ENCODE measurements around the gene MAPKAPK3.

The MAPKAPK3 gene

DNA sequence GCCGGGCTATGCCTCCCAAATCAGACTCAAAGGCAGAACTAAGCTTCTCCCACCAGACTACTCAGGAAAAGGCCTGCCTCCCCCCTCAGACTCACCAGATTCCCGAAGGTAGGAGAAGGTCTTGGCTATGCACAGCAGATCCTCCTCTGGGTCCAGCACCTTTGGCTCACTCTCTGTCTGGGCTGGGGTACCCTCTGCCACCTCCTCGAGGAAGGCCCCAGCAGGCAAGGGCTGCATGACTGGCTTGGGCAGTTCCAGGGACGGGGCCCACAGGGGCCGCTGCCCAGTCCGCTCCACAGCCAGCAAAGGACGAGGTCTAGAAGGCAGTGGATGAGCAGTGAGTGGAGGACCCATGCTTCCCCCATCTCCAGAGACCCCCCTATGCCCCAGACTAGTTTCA, 8.7 kb upstream of the MAPKAPK3 start:
- no peak for DNase-seq (ENCODE audit: low read depth in 3 of 3)

DNA sequence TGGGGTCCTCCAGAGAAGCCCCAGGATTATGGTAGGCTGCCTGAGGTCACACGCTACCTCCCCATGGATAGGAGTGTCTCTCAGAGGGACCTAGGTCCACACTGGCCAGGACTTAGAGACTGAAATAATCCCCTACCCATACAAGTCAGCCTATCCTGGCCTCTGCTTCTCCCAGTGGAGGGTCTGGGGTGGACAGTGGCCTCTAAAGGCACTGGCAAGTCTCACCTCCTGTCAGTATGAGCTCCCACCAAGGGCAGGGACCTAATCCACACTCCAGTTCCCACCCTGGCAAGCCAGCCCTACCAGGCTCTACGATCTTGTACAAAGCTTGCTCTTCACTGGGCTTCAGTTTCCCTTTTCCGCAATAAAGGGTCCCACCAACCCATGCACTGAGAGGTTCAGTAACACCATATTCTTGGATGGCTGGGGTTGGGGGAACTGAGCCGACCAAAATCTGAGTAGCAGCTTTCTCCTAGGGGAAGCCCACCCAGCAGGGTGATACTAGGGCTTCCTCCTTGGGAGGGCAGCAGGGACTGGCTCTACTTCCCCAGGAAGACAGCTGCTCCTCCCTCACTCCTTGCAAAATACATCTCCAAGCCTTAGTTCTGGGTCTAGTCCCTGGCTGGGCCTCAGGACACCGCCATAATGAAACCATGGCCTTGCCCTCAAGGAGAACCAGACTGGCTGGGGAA, 7.7 kb upstream of the MAPKAPK3 start:
- DNase-seq (ENCODE audit: low read depth in 3 of 3) = no peak

DNA sequence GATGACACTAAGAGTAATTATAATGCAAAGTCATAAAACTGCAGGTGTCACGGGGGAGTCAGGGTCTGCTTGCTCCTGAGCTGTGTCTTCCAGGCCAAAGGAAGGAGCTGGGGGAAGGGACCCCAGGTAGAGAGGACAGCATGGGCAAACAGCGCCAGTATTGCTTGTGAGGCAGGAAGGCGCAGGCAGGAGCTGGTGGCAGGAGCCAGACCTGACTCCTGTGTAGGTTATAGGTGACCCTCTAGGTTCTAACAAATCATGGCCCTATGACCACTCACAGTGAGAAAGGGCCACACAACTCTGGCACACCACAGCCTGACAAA, 7.2 kb upstream of the MAPKAPK3 start:
- no peak for DNase-seq (ENCODE audit: low read depth in 3 of 3)

DNA sequence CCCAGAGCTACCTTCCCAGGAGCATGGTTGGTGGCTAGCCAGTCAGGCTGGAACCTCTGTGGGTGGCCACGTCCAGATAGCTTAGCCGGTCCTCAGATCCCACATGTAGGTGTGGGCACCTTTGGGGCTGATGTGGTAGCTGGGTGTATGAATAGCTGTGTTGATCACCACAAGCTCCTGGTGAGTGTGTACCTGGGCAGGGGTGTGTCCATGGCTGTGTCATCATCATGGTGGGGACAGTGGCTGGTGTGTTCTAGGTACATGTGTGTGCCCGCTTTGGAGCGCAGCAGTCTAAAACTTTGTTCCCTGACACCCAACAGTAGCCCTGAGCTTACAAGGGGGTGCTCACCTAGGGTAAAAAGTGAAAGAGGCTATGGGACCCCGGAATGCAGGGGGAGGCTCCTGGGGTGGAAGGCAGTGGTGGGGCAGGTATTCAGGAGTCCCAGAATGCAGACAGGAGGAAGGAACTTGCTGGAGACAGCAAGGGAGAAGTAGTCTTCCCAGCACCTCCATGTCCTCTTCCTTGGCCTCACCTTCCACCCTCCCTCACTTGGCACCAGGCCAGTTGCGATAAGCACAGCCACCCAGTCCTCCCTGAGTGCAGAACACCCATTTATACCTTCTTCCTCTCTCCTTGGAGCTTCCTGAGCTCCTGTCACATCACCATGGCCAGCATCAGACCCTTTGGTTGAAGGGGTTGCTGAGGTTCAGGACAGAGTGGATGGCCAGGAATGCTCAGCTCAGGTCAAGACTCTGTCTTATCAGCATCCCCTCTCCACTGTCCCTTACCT, 6.6 kb upstream of the MAPKAPK3 start:
- no peak for DNase-seq (ENCODE audit: low read depth in 3 of 3)

DNA sequence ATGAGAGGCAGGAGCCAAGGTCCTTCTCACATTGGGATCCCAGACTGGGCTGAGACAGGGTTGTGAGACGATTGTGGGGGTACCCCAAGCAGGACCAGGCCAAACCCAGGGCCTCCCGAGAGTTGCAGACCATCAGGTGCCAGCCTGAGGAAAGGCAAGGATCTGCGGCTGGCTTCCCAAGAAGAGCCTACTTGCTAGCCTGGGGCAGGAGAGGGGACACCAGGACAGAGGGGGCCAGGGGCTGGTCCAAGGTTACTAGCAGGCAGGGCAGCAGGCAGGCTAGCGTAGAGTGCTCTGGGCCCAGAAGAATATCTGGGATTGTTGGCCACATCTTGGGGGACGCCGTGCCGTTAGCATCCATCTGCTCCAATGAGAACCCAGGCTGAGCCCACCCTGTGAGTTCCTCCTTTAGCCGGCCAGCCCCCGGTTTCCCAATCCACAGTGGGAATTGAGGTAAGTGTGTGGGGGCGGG, 5.9 kb upstream of the MAPKAPK3 start:
- DNase-seq (ENCODE audit: low read depth in 3 of 3) = no peak

DNA sequence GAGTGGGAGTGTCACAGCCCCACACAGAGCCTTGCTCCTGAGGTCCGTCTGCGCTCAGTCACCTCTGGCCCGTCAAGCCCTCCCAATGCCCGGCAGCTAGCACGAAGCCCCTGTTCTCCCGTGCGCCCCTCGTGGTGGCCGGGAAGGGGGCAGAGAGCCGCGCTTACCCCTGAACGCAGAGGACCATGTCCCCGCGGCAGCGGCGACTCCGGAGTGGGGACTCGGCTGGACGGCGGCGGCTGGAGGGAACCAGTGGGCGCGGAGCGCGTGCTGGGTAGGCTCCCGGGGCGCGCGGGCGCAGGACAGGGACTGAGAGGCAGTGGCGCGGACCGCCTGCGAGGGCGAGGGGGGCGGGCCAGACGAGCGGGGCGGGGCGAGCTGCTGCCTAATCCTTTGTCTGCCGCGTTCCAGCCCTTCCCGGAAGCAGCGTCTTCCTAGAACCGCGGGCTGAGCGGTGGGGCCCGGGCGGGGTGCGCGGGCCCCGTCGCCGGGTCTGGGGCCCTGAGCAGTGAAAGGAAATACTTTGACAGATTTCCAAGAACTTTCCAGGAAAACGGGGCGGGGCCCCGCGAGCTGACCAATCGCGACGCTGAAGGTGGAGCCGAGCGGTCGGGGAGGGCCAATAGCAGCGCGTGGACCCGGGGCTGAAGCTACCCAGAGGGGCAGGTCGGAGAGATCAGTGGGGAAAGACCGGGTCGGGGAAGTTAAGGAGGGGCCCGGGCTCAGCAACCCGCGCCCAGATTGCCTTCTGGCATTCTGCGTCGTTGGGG, 5.3 kb upstream of the MAPKAPK3 start, which contains the start of gene CISH:
TSS of gene CISH (minus strand) at position 311 of the 770 bp plus-strand sequence. CDS start at position 187, 124 bp downstream.
- peak; percentile 97 to 99 (median 97) for DNase-seq (ENCODE audit: low read depth in 3 of 3)

DNA sequence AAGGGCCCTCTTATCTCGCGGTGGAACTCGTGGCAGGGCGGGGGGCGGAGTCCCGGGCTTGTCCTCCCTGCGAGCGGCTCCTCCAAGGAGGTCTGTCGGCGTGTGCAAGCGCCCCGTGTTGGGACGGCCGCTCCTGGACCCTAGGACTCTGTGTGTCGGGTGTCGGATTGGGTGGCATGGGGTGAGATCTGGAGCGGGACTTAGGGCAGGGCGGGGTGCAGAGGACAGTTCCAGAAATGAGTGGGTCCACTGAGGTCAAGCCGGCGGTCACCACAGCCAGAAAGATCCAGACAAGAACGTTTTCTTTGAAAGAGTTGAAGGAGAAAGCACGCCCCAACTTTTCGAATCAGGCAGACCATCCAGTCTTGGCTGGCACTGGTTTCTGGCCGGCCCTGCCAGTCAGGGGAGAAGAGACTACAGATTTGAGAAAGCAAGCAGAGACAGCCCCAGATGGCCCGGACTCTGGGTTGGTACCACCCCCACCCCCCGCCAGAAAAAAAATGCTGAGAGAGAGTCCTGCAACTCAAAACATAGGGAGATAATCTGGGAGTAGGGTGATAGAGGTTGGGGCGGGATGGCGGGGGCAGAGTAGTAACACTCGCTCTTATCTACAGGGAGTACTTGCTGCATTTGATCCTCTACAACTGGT, 4.6 kb upstream of the MAPKAPK3 start:
- no peak for DNase-seq (ENCODE audit: low read depth in 3 of 3)

DNA sequence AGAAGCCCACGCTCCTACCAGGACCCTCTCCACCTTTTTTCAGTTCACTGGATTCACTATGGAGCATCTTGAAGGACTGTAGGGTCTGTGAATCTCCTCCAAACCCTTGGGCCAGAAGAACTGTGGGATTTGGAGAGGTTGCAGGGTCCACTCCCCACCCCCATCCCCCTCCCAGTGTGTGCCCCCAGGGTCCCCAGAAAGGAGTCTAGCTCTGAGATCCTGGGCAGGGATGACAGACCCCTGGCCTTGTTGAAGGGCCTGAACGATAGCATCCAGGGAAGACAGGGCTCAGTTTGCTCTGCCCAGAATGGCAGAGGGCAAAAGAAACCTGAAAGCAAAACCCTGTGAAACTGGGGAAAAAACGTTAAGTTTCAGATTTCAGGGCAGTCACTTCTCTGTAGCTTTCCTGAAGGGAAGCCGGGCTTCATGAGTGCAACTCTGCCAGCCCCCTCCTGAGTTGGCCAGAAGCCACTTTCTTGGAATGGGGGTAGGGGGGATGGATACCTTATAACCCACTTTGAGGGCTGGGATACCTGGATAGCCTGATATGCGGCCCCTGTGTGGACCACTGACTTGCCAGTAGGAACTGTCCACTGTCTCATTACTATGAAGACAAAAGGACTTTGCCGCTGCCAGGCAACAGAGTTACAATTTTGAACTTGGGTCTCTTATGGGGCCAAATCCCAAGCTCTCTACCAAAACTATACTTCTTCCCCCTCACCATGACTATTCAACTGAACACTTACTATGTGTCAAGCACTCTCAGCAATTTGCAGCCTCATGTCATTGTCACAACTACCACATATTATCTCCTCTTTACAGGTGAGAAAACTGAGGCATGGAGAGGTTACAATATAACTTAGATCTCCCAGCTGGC, 3.7 kb upstream of the MAPKAPK3 start:
- DNase-seq (ENCODE audit: low read depth in 3 of 3) = no peak

DNA sequence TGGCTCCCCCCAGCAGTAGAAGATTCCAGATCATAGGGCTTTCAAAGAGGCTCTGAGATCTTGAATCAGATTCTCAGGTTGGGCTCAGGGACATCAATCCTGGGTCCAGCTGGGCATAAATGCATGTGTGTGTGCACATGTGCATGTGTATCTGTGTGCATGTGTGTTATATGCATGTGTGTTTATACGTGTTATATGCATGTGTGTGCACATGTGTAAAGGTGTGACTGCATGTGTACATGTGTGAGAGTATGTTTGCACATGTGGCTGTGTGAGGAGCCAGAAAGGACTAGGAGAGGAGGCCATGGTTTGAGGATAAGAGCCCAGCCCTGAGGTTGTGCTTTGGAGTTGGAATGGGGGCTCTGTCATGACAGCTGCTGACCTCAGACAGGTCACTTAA, 1.8 kb upstream of the MAPKAPK3 start:
- DNase-seq (ENCODE audit: low read depth in 3 of 3) = no peak

DNA sequence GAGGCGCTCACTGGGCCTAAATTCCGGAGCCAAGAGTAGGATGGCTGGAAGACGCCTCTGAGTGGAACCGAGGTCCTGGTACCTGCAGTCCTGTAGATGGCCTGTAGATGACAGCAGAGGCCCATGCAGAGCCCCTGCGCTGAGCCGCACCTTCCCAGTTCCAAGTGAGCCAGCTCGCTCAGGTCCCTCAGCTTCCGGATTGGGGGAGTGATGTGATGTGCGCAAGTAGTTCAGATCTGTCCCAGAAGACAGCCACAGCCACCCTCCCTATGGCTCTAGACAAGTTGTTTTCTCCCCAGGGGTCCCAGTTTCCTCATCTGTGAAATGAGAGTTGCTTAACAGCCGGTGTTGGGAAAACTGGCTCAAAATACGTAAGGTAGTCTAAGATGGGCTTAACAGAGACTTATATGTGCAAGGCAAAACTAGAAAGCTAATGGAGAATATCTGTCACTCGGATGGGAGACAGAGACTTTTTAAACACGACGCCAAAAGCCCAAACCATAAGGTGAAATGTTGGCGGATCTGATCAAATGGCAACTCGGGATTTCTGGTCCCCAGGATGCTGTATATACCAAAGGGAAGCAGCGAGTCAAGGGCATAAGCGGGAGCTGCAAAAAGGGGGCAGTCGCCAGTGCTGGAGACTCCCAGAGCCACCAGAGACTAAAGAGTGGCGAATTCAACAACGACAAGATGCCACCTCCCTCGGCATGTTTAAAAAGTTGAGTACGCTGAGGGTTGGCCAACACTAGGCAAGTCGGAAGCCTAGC, 765 bp upstream of the MAPKAPK3 start:
- DNase-seq (ENCODE audit: low read depth in 3 of 3) = peak; percentile 66 to 84 (median 68)

DNA sequence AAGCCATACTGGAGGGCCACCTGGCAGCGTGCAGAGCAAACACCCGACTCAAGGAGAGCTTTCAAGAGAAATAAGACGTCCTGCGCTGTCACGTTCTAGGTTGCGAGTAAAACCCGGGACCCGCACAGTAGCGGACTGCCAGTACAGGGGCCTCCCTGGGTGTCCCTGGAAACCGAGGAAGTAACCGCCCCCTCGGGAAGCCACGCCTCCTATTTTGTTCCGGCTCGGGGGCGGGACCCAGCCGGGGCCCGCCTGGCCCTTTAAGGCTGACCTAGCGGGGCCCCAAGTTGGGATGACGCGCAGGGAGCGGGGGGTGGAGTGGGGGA, 218 bp upstream of the MAPKAPK3 start:
- peak; percentile 88 to 96 (median 94) for DNase-seq (ENCODE audit: low read depth in 3 of 3)

DNA sequence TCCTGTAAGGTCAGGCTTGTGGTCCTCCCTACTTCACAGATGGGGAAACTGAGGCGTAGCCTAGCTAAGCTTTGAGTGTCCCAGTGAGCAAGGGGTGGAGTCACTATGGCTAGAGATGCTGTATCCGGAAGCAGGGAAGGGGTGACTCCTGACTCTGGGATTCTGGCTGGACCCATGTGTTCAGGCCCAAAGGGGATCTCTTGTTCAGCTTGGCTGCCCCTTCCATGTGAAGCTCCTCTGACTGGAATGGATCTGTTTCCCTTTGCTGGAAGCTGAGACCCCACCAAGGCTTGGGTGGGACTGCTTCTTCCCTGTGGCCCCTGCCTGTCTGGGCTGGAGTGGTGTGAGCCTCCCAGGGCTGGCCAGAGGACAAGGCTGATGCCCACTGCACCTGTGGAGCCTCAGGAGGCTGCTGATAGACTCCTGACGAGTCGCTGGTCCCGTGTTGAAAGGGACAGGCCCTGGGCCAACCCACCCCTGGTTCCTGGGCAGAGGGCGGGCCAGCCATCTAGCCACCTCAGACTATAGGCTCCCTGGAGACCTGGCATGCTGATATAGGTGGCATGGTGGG, 1.0 kb downstream of the MAPKAPK3 start:
- DNase-seq (ENCODE audit: low read depth in 3 of 3) = no peak

DNA sequence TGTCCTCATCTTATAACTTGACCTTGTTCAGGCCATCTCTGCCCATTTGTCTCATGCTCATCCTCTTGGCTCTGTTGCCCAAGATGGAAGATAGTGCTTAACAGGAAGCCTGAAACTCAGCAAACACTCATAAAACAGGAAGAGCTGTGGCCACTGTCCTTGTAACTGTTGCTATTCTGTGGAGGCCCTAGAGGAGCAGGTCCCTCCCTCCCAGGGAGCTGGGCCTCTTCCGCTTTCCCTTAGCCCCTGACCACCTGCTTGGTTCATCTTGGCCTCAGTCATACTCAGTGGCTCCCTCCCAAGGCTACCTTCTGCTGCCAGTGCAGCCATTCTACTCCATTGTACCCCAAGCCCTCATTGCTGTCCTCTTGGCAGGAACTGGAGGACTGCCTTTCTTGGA, 3.5 kb downstream of the MAPKAPK3 start:
- no peak for DNase-seq (ENCODE audit: low read depth in 3 of 3)

DNA sequence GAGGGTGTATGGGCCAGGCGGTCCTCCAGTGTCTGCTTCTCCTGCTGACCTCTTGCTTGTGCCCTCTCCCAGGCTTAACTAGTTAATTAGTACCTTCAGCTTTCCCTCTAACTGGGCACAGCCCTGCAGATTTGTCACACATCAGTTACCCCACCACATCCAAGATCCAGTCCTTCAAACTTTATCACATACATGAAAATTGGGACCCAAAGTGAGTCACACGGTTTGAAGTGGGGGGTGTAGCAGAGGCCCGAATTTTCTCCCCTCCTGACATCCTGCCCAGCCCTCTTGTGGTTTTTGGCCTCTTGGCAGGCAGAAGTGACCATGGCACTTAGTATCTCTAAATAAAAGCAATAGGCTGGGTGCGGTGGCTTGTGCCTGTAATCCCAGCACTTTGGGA, 3.9 kb downstream of the MAPKAPK3 start:
- no peak for DNase-seq (ENCODE audit: low read depth in 3 of 3)

DNA sequence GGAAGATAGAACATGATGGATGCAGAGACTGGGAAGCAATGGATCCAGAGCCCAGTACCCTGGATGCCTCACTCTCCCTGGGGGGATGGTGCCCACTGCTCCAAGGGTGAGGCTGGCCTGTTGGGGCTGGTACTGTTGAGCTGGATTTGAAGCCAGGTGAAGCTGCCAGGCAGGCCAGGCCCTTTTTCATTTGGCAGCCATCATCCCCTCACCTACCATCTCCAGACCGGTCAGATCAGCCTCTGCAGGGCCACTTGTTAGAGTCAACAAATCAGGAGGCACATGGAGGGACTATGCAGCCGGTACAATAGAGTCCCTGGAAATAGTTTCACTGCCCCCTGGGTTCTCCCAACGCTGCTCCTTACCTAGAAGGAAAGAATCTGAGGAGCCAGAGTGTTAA, 5.9 kb downstream of the MAPKAPK3 start:
- no peak for DNase-seq (ENCODE audit: low read depth in 3 of 3)

DNA sequence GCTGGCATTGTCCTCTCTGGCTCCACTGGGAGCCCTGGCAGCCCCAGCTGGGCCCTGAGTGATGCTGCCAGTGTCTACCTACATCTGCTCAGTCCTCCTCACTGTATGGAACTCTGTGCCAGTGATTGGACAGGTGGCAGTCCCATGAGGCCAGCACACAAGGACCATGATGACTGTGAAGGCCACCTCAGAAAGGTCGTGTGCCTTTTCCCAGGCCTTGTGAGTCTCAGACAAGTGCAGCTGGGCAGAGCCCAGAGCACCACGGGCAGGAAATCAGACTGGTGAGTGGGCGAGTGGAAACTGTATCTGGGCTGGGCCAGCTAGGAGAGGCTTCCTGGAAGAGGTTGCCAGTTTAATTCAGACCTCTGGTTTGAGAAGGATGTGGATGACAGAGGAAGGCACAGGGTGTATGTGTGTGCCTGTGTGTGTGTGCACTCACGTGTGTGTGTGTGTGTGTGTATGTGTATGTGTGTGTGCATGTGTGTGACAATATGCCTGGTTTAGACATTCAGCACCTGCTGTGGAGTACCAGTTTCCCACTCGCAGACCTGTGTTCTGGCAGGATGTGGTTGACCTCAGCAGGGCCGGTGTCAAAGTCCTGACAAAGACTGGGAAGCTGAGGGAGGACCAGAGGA, 7.0 kb downstream of the MAPKAPK3 start:
- peak in 1 of 3 experiments; percentile 68 for DNase-seq (ENCODE audit: low read depth in 3 of 3)

DNA sequence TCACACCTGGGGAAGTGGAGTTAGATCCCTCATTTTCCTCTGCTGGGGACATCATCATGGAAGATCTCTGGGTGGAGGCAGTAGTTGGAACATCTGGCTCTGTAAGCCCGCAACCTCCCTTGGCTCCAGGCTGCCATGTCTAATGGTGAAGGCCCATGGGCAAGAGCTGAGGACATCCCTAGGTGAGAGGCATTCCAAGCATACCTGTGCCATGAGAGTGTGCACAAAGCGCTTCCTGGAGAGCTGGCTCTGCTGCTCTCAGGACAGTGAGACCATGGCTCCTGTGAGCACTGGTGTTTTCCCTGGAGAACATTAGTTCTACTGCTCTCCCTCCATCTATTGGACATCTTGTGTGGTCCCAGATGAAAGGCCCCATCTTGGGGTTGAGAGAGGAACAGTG, 7.7 kb downstream of the MAPKAPK3 start:
- no peak for DNase-seq (ENCODE audit: low read depth in 3 of 3)

DNA sequence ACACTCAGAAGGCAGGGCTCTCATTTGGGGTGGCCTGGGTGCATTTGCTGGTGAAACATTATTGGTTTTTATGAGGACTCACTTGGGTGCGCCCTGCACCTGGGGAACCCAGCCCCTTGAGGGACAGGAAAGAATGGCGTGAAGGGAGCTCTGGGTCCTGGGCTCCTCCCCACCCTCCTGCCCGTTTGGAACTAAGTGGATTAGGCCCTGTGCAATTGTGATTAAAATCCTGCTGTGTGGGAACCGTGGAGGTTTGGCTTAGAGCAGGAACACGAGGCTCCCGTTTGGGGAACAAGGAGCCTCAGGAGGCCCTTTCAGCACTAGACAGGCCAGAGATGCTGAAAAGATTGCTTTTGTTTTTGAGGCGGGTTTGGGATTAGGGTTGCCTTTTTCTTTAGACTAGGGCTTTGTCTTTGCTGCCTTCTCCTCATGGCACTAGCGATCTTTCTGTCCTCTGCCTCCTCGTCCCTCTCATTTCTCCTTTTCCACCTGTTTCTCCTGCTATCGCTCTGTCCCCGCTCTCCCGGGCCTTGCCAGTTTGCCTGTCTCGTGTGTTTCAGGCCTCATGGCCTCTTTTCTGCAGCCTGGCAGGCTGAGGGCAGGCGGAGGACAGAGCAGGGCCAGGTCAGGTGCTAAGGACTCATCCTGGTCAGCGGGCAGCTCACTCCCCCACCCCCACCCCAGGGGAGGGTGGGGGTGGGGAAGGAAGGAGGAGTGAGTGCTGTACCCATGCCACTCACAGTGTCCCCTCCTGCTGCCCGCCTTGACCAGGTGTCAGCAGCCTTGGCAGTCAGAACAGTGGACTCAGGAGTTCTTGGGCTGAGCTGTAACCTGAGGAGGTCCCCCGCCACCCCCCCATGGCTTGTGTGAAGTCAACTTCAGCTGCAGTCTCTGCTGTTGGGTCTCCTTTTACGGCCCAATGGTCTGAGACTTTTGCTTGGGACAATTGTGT, 8.6 kb downstream of the MAPKAPK3 start:
- DNase-seq (ENCODE audit: low read depth in 3 of 3) = no peak

Measured in stimulated activated CD4-positive, alpha-beta T cell treated with anti-CD3 and anti-CD28 coated beads, TNF-alpha, amount 100 ng/mL, for 24 hours (primary cell).